HEK293 (cell line): ENCODE results near the gene HLF.

Source experiments
- GFI1B ChIP-seq: fragments of 450-650 bp; formaldehyde crosslinking; IDR thresholded peaks from 2 replicates; pipeline ENCODE4 v1.5.1; 2016; ENCODE audit warnings: missing biosample characterization, missing genetic modification characterization
- GLI4 ChIP-seq: fragments of 450-650 bp; formaldehyde crosslinking; IDR thresholded peaks from 2 replicates; pipeline ENCODE4 v1.5.1; 2016; ENCODE audit warnings: missing biosample characterization, missing genetic modification characterization
- RBAK ChIP-seq: fragments of 450-650 bp; formaldehyde crosslinking; IDR thresholded peaks from 2 replicates; pipeline ENCODE4 v1.5.1; 2016; ENCODE audit warnings: missing biosample characterization, missing genetic modification characterization
- ZNF114 ChIP-seq: fragments of 450-650 bp; formaldehyde crosslinking; IDR thresholded peaks from 2 replicates; pipeline ENCODE4 v1.5.0; 2017; ENCODE audit warnings: missing biosample characterization, missing genetic modification characterization
- ZNF274 ChIP-seq, 2 experiments: fragments of 200-500 bp in 1 of 2; fragments of 450-650 bp in 1 of 2; sonication (Bioruptor generic) in 1 of 2; formaldehyde crosslinking in 1 of 2; IDR thresholded peaks; 2 replicates each; pipeline versions ENCODE4 v1.5.1 to v1.6.1; 2014 to 2016; ENCODE audit warnings: borderline replicate concordance in 1 of 2, inconsistent platforms in 1 of 2, low read length in 1 of 2, missing biosample characterization in 1 of 2, missing genetic modification characterization in 1 of 2
- ZNF292 ChIP-seq: fragments of 450-650 bp; formaldehyde crosslinking; IDR thresholded peaks from 2 replicates; pipeline ENCODE4 v1.5.1; 2016; ENCODE audit warnings: low read depth, missing biosample characterization, missing genetic modification characterization, borderline replicate concordance
- ZNF549 ChIP-seq: fragments of 450-650 bp; IDR thresholded peaks from 2 replicates; pipeline ENCODE4 v1.5.1; 2018; ENCODE audit warnings: missing biosample characterization, missing genetic modification characterization, mild to moderate bottlenecking, inconsistent platforms, moderate library complexity
- ZNF792 ChIP-seq: fragments of 450-650 bp; formaldehyde crosslinking; IDR thresholded peaks from 2 replicates; pipeline ENCODE4 v1.5.1; 2016; ENCODE audit warnings: missing biosample characterization, missing genetic modification characterization
- TF ChIP-seq, protein P1 (sequence below): fragments of 450-650 bp; formaldehyde crosslinking; IDR thresholded peaks from 2 replicates; pipeline ENCODE4 v1.5.1; 2016; ENCODE audit warnings: missing biosample characterization, missing genetic modification characterization
- TF ChIP-seq, protein P2 (sequence below): fragments of 450-650 bp; formaldehyde crosslinking; IDR thresholded peaks from 2 replicates; pipeline ENCODE4 v1.5.1; 2016; ENCODE audit warnings: missing biosample characterization, missing genetic modification characterization

DNA sequence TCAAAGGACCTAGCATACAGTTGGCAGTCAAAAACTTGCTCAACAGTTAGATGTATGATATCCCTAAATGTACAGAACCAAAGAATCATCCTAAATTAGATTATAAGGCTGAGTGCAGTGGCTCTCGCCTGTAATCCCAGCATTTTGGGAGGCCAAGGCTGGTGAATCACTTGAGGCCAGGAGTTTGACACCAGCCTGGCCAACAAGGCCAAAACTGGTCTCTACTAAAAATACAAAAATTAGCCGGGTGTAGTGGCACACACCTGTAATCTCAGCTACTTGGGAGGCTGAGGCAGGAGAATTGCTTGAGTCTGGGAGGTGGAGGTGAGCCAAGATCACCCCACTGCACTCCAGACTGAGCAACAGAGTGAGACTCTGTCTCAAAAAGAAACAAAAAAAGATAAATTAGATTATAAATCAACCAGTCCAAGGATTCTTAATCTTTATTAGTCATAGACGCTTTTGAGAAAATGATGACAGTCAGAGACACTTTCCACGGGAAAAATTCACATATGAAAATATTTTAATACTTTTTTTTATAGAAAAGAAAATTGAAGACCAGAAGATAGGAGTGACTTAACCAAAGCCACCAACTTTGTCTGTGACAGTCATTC, 79.2 kb downstream of the HLF start:
- TF ChIP-seq GFI1B (tag by site-specific recombination): no peak
- TF ChIP-seq ZNF274 (IDR thresholded peaks at IDR 0.05; ENCODE audit: low read length): no peak
- no peak for TF ChIP-seq ZNF274 (tag by site-specific recombination; IDR thresholded peaks at IDR 0.05; ENCODE audit: borderline replicate concordance)
- TF ChIP-seq RBAK: no peak
- TF ChIP-seq ZNF792 (tag by site-specific recombination): no peak
- TF ChIP-seq, protein P1, sequence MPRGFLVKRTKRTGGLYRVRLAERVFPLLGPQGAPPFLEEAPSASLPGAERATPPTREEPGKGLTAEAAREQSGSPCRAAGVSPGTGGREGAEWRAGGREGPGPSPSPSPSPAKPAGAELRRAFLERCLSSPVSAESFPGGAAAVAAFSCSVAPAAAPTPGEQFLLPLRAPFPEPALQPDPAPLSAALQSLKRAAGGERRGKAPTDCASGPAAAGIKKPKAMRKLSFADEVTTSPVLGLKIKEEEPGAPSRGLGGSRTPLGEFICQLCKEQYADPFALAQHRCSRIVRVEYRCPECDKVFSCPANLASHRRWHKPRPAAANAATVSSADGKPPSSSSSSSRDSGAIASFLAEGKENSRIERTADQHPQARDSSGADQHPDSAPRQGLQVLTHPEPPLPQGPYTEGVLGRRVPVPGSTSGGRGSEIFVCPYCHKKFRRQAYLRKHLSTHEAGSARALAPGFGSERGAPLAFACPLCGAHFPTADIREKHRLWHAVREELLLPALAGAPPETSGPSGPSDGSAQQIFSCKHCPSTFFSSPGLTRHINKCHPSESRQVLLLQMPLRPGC (tag by site-specific recombination): no peak
- no peak for TF ChIP-seq ZNF114 (tag by site-specific recombination)
- no peak for TF ChIP-seq ZNF292 (tag by site-specific recombination)
- TF ChIP-seq ZNF549 (tag by site-specific recombination): no peak
- TF ChIP-seq, protein P2, sequence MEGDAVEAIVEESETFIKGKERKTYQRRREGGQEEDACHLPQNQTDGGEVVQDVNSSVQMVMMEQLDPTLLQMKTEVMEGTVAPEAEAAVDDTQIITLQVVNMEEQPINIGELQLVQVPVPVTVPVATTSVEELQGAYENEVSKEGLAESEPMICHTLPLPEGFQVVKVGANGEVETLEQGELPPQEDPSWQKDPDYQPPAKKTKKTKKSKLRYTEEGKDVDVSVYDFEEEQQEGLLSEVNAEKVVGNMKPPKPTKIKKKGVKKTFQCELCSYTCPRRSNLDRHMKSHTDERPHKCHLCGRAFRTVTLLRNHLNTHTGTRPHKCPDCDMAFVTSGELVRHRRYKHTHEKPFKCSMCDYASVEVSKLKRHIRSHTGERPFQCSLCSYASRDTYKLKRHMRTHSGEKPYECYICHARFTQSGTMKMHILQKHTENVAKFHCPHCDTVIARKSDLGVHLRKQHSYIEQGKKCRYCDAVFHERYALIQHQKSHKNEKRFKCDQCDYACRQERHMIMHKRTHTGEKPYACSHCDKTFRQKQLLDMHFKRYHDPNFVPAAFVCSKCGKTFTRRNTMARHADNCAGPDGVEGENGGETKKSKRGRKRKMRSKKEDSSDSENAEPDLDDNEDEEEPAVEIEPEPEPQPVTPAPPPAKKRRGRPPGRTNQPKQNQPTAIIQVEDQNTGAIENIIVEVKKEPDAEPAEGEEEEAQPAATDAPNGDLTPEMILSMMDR (tag by site-specific recombination): no peak
- TF ChIP-seq GLI4: no peak
